Thyroid gland (tissue), 4 donors: Measurements from ENCODE around the gene SEC23IP. TPM values are rescaled to one million over a fixed set of nuclear protein-coding genes. Genes with fewer than 3 reads are reported as not detected.
"Not testable (repeated sequence)": the region's sequence is repeated elsewhere in the genome, so short reads cannot be mapped to it uniquely, and the experiment has no call there.

Source experiments
- DNase-seq, 2 donors: peaks; one replicate each; pipeline ENCODE4 v3.0.0-alpha.2; 2019
- H3K27ac ChIP-seq, 3 donors: fragments of 200-600 bp; sonication (generic); 1 replicate in 2 of 3; 2 replicates in 1 of 3; pipeline ENCODE4 v1.5.1; 2016 to 2019; ENCODE audit warnings: mild to moderate bottlenecking in 1 of 3, moderate library complexity in 1 of 3
- H3K27me3 ChIP-seq: fragments of 200-600 bp; sonication (generic); one replicate; pipeline ENCODE4 v1.5.1; 2019
- H3K36me3 ChIP-seq, 2 donors: fragments of 200-600 bp; sonication (generic); one replicate each; pipeline ENCODE4 v1.5.1; 2016 to 2019
- H3K4me1 ChIP-seq, 2 donors: fragments of 200-600 bp; sonication (generic); one replicate each; pipeline ENCODE4 v1.5.1; 2017 to 2019
- H3K4me3 ChIP-seq, 3 donors: fragments of 200-600 bp; sonication (generic); replicated peaks in 1 of 3; 1 replicate in 2 of 3; 2 replicates in 1 of 3; pipeline ENCODE4 v1.5.1; 2016; ENCODE audit warnings: mild to moderate bottlenecking in 1 of 3
- H3K9me3 ChIP-seq: fragments of 200-600 bp; sonication (generic); one replicate; pipeline ENCODE4 v1.5.1; 2017
- CTCF ChIP-seq, 6 experiments: fragments of 200-600 bp in 3 of 6; fragments of 450-650 bp in 3 of 6; sonication (generic) in 3 of 6; IDR thresholded peaks; one replicate each; pipeline ENCODE4 v1.5.1; 2016 to 2019; ENCODE audit warnings: antibody characterized with exemption in 6 of 6, mild to moderate bottlenecking in 2 of 6, inconsistent platforms in 1 of 6, moderate library complexity in 1 of 6
- POLR2A ChIP-seq, 2 donors: fragments of 450-650 bp; IDR thresholded peaks; one replicate each; pipeline ENCODE4 v1.6.1; 2017; ENCODE audit warnings: antibody characterized with exemption in 2 of 2, mild to moderate bottlenecking in 2 of 2, moderate library complexity in 1 of 2
- WGBS, 2 donors: methylation state at CpG; one replicate each; pipeline ENCODE4 v1.1.5; 2017; 5-methylcytosine and 5-hydroxymethylcytosine counted together
- intact Hi-C: fragments of 100-400 bp; cut with DNase I; formaldehyde crosslinking; loops from one replicate; pipeline ENCODE4 v1.15.1; 2023
- total RNA-seq, 4 donors: library from RNA; depleted of rRNA; stranded (reverse); fragments of >200 nt; gene quantifications; one replicate each; pipeline ENCODE4 v1.2.3, GENCODE V29; 2016

The SEC23IP gene
- total RNA-seq, 4 donors from 2014 or later = 16.0 to 34.0 (median 32.7) TPM

- TF ChIP-seq CTCF (IDR thresholded peaks at IDR 0.05) (no peak), POLR2A (IDR thresholded peaks at IDR 0.05) (no peak)
- Histone ChIP-seq H3K27me3 (no peaks in the 10 kb centered on the region), H3K9me3 (no peaks in the 10 kb centered on the region), H3K36me3 (no peaks in the 10 kb centered on the region), H3K4me1 (peaks cover 0 to 3% of the 10 kb centered on the region in 2 donors), H3K27ac (no peak overlapping the region), H3K4me3 (no peak overlapping the region)
- intact Hi-C loops = no loop called here
- 87 to 89% methylated on average over 2 of the region's 2 CpGs for WGBS, 2 donors
- DNase-seq = no peak
Measured at GRCh38 chr10:119878524-119878923, 14.0 kb upstream of the SEC23IP start.

GRCh38 chr10:119883901-119884611, 8.5 kb upstream of the SEC23IP start:
- DNase-seq, H3K9me3 ChIP-seq, H3K27me3 ChIP-seq, H3K4me1 ChIP-seq, H3K4me3 ChIP-seq, intact Hi-C loops, H3K36me3 ChIP-seq, H3K27ac ChIP-seq: not testable (repeated sequence)
- 78 to 80% methylated on average over 11 of the region's 11 CpGs for WGBS, 2 donors

- H3K9me3 ChIP-seq, intact Hi-C loops, H3K4me1 ChIP-seq, DNase-seq, H3K36me3 ChIP-seq, H3K27ac ChIP-seq, H3K27me3 ChIP-seq, H3K4me3 ChIP-seq: not testable (repeated sequence)
- WGBS, 2 donors = 84 to 90% methylated on average over 6 of the region's 6 CpGs
Measured at GRCh38 chr10:119886070-119886469, 6.5 kb upstream of the SEC23IP start.

GRCh38 chr10:119888715-119889114, 3.8 kb upstream of the SEC23IP start:
- H3K4me1 ChIP-seq = peaks cover 4 to 11% of the 10 kb centered on the region in 2 donors
- H3K27me3 ChIP-seq, DNase-seq, H3K9me3 ChIP-seq, intact Hi-C loops, H3K27ac ChIP-seq, H3K4me3 ChIP-seq, H3K36me3 ChIP-seq: not testable (repeated sequence)
- 79 to 85% methylated on average over 3 of the region's 3 CpGs for WGBS, 2 donors

GRCh38 chr10:119889201-119889600, 3.3 kb upstream of the SEC23IP start:
- not testable (repeated sequence) for H3K27ac ChIP-seq

GRCh38 chr10:119890307-119890706, 2.2 kb upstream of the SEC23IP start:
- WGBS, 2 donors = 84 to 87% methylated on average over 4 of the region's 4 CpGs
- intact Hi-C loops, H3K27me3 ChIP-seq, H3K4me3 ChIP-seq, H3K27ac ChIP-seq, H3K36me3 ChIP-seq, H3K9me3 ChIP-seq, DNase-seq: not testable (repeated sequence)
- H3K4me1 ChIP-seq = peaks cover 13 to 19% of the 10 kb centered on the region in 2 donors

More at GRCh38 chr10:119889201-119889600, 3.3 kb upstream of the SEC23IP start:
- H3K4me3 ChIP-seq, intact Hi-C loops, H3K9me3 ChIP-seq, H3K27me3 ChIP-seq, H3K36me3 ChIP-seq, DNase-seq: not testable (repeated sequence)
- WGBS, 2 donors = 53 to 66% methylated on average over 3 of the region's 3 CpGs
- H3K4me1 ChIP-seq = peaks cover 8 to 16% of the 10 kb centered on the region in 2 donors

GRCh38 chr10:119891849-119892187, 712 bp upstream of the SEC23IP start:
- peak in 1 of 2 donors; percentile 11 for DNase-seq

GRCh38 chr10:119893074-119893473, 544 bp downstream of the SEC23IP start:
- Histone ChIP-seq H3K4me1 (peaks cover 33 to 37% of the 10 kb centered on the region in 2 donors), H3K4me3 (peak overlapping the region; percentile 74 to 100 (median 84)), H3K9me3 (no peaks in the 10 kb centered on the region), H3K36me3 (no peaks in the 10 kb centered on the region), H3K27me3 (no peaks in the 10 kb centered on the region), H3K27ac (peak overlapping the region; percentile 64 to 76 (median 72))
- TF ChIP-seq POLR2A (IDR thresholded peaks at IDR 0.05) (no peak), CTCF (IDR thresholded peaks at IDR 0.05) (no peak)
- WGBS, 2 donors = 3 to 8% methylated on average over 9 of the region's 9 CpGs
- DNase-seq = no peak
- intact Hi-C loops = no loop called here

More at GRCh38 chr10:119891849-119892187, 712 bp upstream of the SEC23IP start:
- H3K36me3 ChIP-seq, H3K27me3 ChIP-seq, intact Hi-C loops, H3K9me3 ChIP-seq: not testable (repeated sequence)
- peak overlapping the region in 2 of 3 donors; percentile 74 to 100 for H3K4me3 ChIP-seq
- 51 to 55% methylated on average over 14 of the region's 14 CpGs for WGBS, 2 donors
- H3K4me1 ChIP-seq = peaks cover 27 to 28% of the 10 kb centered on the region in 2 donors
- peak overlapping the region; percentile 64 to 76 (median 72) for H3K27ac ChIP-seq
